Endodermal cell (in vitro differentiated cells): ENCODE data around the gene CACUL1. TPM values are rescaled to one million over a fixed set of nuclear protein-coding genes. Genes with fewer than 3 reads are reported as not detected.

Experiments used
- DNase-seq: peaks from one replicate; pipeline ENCODE4 v3.0.0-alpha.2; 2017
- H3K27ac ChIP-seq: 2 replicates; pipeline ENCODE4 v1.5.1; 2013; ENCODE audit warnings: mild to moderate bottlenecking, low read depth, low read length, moderate library complexity
- H3K27me3 ChIP-seq: 2 replicates; pipeline ENCODE4 v1.6.1; 2013; ENCODE audit warnings: mild to moderate bottlenecking, low read length, moderate library complexity; ENCODE audit not compliant: insufficient read depth, control insufficient read depth, poor library complexity, severe bottlenecking
- H3K36me3 ChIP-seq: 2 replicates; pipeline ENCODE4 v1.7.0; 2013; ENCODE audit warnings: mild to moderate bottlenecking, low read length, moderate library complexity; ENCODE audit not compliant: control insufficient read depth, insufficient read depth
- H3K4me1 ChIP-seq: one replicate; pipeline ENCODE4 v1.7.0; 2013; ENCODE audit warnings: low read length; ENCODE audit not compliant: control insufficient read depth, insufficient read depth
- H3K4me3 ChIP-seq: 2 replicates; pipeline ENCODE4 v1.5.1; 2013; ENCODE audit warnings: mild to moderate bottlenecking, low read length, moderate library complexity
- H3K9ac ChIP-seq: 2 replicates; pipeline ENCODE4 v1.6.1; 2013; ENCODE audit warnings: mild to moderate bottlenecking, low read length, moderate library complexity; ENCODE audit not compliant: poor library complexity, severe bottlenecking; ENCODE audit errors: extremely low read depth
- H3K9me3 ChIP-seq: 2 replicates; pipeline ENCODE4 v1.6.1; 2013; ENCODE audit warnings: mild to moderate bottlenecking, low read length, moderate library complexity; ENCODE audit not compliant: control insufficient read depth
- H3K27ac Mint-ChIP-seq: 2 replicates; pipeline ENCODE4 v1.8.0; 2020; ENCODE audit warnings: mixed read lengths
- H3K27me3 Mint-ChIP-seq: 2 replicates; pipeline ENCODE4 v1.8.0; 2021; ENCODE audit warnings: mild to moderate bottlenecking, mixed read lengths; ENCODE audit not compliant: insufficient read depth
- H3K36me3 Mint-ChIP-seq: 2 replicates; pipeline ENCODE4 v1.8.0; 2020; ENCODE audit warnings: low read depth, mixed read lengths
- H3K4me1 Mint-ChIP-seq: 2 replicates; pipeline ENCODE4 v1.8.0; 2020; ENCODE audit warnings: mixed read lengths
- H3K4me3 Mint-ChIP-seq: 2 replicates; pipeline ENCODE4 v1.8.0; 2020; ENCODE audit warnings: mild to moderate bottlenecking, moderate library complexity, mixed read lengths
- H3K9me3 Mint-ChIP-seq: 2 replicates; pipeline ENCODE4 v1.8.0; 2020; ENCODE audit warnings: mild to moderate bottlenecking, mixed read lengths
- CTCF ChIP-seq: fragments of 200-600 bp; sonication (generic); conservative IDR thresholded peaks from 2 replicates; pipeline ENCODE4 v1.5.0; 2021; ENCODE audit warnings: antibody characterized with exemption, mild to moderate bottlenecking
- WGBS, 2 experiments: methylation state at CpG; one replicate each; pipeline versions ENCODE4 v1.1.5 to v1.1.7; 2013; ENCODE audit warnings: missing lambda C conversion rate in 2 of 2, mixed read lengths in 1 of 2; ENCODE audit not compliant: insufficient coverage in 1 of 2, insufficient read length in 1 of 2; 5-methylcytosine and 5-hydroxymethylcytosine counted together
- total RNA-seq, 2 donors: library from RNA; stranded (reverse); fragmentation: NEBNext Ultra II Directional in 1 of 2; extraction: Animal tissue kit (Norgen Biotek cat#: 25700) in 1 of 2; gene quantifications; 2 replicates in 1 of 2; 3 replicates in 1 of 2; pipeline ENCODE4 v1.2.1, GENCODE V29; 2021

CACUL1 gene
- total RNA-seq, 2 donors from 2014 or later: 37.5 to 38.9 TPM

- Mint-ChIP-seq H3K4me1 (peaks cover 25% of the 10 kb centered on the region), H3K27me3 (no peaks in the 10 kb centered on the region), H3K9me3 (no peaks in the 10 kb centered on the region), H3K36me3 (peaks cover 7% of the 10 kb centered on the region), H3K4me3 (no peak overlapping the region), H3K27ac (no peak overlapping the region)
- no peak overlapping the region for H3K4me3 ChIP-seq
- H3K27ac ChIP-seq: no peak overlapping the region
- WGBS, 2 experiments: 80 to 95% methylated on average over 2 to 4 of the region's 4 CpGs
- H3K9ac ChIP-seq: no peak overlapping the region
- TF ChIP-seq CTCF: no peak
- H3K4me1 ChIP-seq: peaks cover 11% of the 10 kb centered on the region
- H3K9me3 ChIP-seq: no peaks in the 10 kb centered on the region
- DNase-seq: no peak
- no peaks in the 10 kb centered on the region for H3K27me3 ChIP-seq
- no peaks in the 10 kb centered on the region for H3K36me3 ChIP-seq
These were observed 28.8 kb downstream of the CACUL1 start for GRCh38 chr10:118725886-118726500.

- TF ChIP-seq CTCF: no peak
- no peak overlapping the region for H3K27ac ChIP-seq
- H3K9me3 Mint-ChIP-seq: no peaks in the 10 kb centered on the region
- H3K36me3 Mint-ChIP-seq: peaks cover 12% of the 10 kb centered on the region
- no peaks in the 10 kb centered on the region for H3K27me3 ChIP-seq
- no peak overlapping the region for H3K9ac ChIP-seq
- H3K9me3 ChIP-seq: no peaks in the 10 kb centered on the region
- no peak for DNase-seq
- H3K4me3 Mint-ChIP-seq: no peak overlapping the region
- H3K4me1 ChIP-seq: peaks cover 10% of the 10 kb centered on the region
- no peaks in the 10 kb centered on the region for H3K27me3 Mint-ChIP-seq
- H3K4me3 ChIP-seq: no peak overlapping the region
- H3K27ac Mint-ChIP-seq: peak overlapping the region; percentile 8
- peaks cover 13% of the 10 kb centered on the region for H3K4me1 Mint-ChIP-seq
- H3K36me3 ChIP-seq: no peaks in the 10 kb centered on the region
- 96 to 100% methylated on average over 4 to 6 of the region's 6 CpGs for WGBS, 2 experiments
These were observed 31.3 kb downstream of the CACUL1 start for GRCh38 chr10:118723466-118723865.

GRCh38 chr10:118721539-118721876 is 33.3 kb downstream of the CACUL1 start:
- WGBS, 2 experiments: 89 to 100% methylated on average over 2 to 3 of the region's 3 CpGs
- Histone ChIP-seq H3K27ac (no peak overlapping the region), H3K9me3 (no peaks in the 10 kb centered on the region)

More at GRCh38 chr10:118721539-118721876, 33.3 kb downstream of the CACUL1 start:
- Histone ChIP-seq H3K36me3 (peaks cover 16% of the 10 kb centered on the region), H3K9ac (no peak overlapping the region), H3K27me3 (no peaks in the 10 kb centered on the region), H3K4me1 (peaks cover 8% of the 10 kb centered on the region), H3K4me3 (no peak overlapping the region)
- Mint-ChIP-seq H3K36me3 (peaks cover 22% of the 10 kb centered on the region), H3K4me1 (peaks cover 13% of the 10 kb centered on the region), H3K27ac (no peak overlapping the region), H3K4me3 (no peak overlapping the region), H3K9me3 (no peaks in the 10 kb centered on the region), H3K27me3 (no peaks in the 10 kb centered on the region)
- no peak for DNase-seq
- TF ChIP-seq CTCF: no peak
